ENCODE measurements around the gene FOXE1. TPM values are rescaled to one million over a fixed set of nuclear protein-coding genes. Genes with fewer than 3 reads are reported as not detected.

FOXE1 gene
- polyA plus RNA-seq, 1 of the 3 experiments (the other 2 are of a cell fraction): 0.03 TPM

- POLR2A ChIA-PET: no interaction called here
- H3K79me2 ChIP-seq (ENCODE audit: insufficient read depth): no peaks in the 10 kb centered on the region
- H3K36me3 ChIP-seq (replicated peaks in 1 of 2; ENCODE audit: control insufficient read depth in 1 of 2, insufficient read depth in 2 of 2, low read length in 1 of 2): no peaks in the 10 kb centered on the region
- H3K9me3 ChIP-seq: no peaks in the 10 kb centered on the region
- peaks cover 94% of the 10 kb centered on the region for H3K27me3 ChIP-seq (ENCODE audit: insufficient read depth)
- no peaks in the 10 kb centered on the region for H3F3A ChIP-seq (replicated peaks; ENCODE audit: insufficient read depth)
- H4K20me1 ChIP-seq (ENCODE audit: insufficient read depth): no peaks in the 10 kb centered on the region
- CTCF ChIA-PET: no interaction called here
- no peak overlapping the region for H3K27ac ChIP-seq (ENCODE audit: low read depth in 2 of 2, low read length in 1 of 2)
- H2AFZ ChIP-seq (ENCODE audit: low read depth): no peak overlapping the region
- no peaks in the 10 kb centered on the region; a peak in 1 of 4 replicates for H3K4me1 ChIP-seq (ENCODE audit: control insufficient read depth in 1 of 2, insufficient read depth in 2 of 2, low read depth in 1 of 2, low read length in 1 of 2)
- no peak overlapping the region for H3K4me3 ChIP-seq (ENCODE audit: low read depth in 2 of 2, low read length in 1 of 2)
- H3K9me2 ChIP-seq: no peaks in the 10 kb centered on the region
- H3K4me2 ChIP-seq: no peak overlapping the region
- H3K9ac ChIP-seq: no peak overlapping the region
- 23% methylated on average over 14 of the region's 24 CpGs for WGBS (ENCODE audit: low lambda C conversion rate)
- no peak for TF ChIP-seq SMC3 (IDR thresholded peaks at IDR 0.05; ENCODE audit: low read depth, low read length)
- 0 out of 2 replicates have a peak, but pooled peaks have one; percentile 10 for TF ChIP-seq EZH2phosphoT487 (IDR thresholded peaks at IDR 0.05; ENCODE audit: borderline replicate concordance, low read depth)
- no peak for DNase-seq
Observed at GRCh38 chr9:97852001-97852398, 1.0 kb upstream of the FOXE1 start.

- 25% methylated on average over 25 of the region's 34 CpGs for WGBS (ENCODE audit: low lambda C conversion rate)
- no peaks in the 10 kb centered on the region; a peak in 1 of 4 replicates for H3K4me1 ChIP-seq (ENCODE audit: control insufficient read depth in 1 of 2, insufficient read depth in 2 of 2, low read depth in 1 of 2, low read length in 1 of 2)
- H3K27me3 ChIP-seq (ENCODE audit: insufficient read depth): peaks cover 94% of the 10 kb centered on the region
- H2AFZ ChIP-seq (ENCODE audit: low read depth): no peak overlapping the region
- no peaks in the 10 kb centered on the region for H3K9me2 ChIP-seq
- no peak for TF ChIP-seq RCOR1 (IDR thresholded peaks at IDR 0.05; ENCODE audit: low read length)
- no peak for TF ChIP-seq JUND (IDR thresholded peaks at IDR 0.05)
- 0 out of 2 replicates have a peak, but pooled peaks have one; percentile 2 for TF ChIP-seq EZH2phosphoT487 (IDR thresholded peaks at IDR 0.05; ENCODE audit: borderline replicate concordance, low read depth)
- TF ChIP-seq MAX (IDR thresholded peaks at IDR 0.05; ENCODE audit: low read depth): no peak
- TF ChIP-seq USF2 (IDR thresholded peaks at IDR 0.05; ENCODE audit: borderline replicate concordance, low read depth, low read length): no peak
- no peak for TF ChIP-seq ELF1 (IDR thresholded peaks at IDR 0.05)
- TF ChIP-seq POLR2AphosphoS5 (IDR thresholded peaks at IDR 0.05; ENCODE audit: low read depth, low read length): no peak
- H3K4me3 ChIP-seq (ENCODE audit: low read depth in 2 of 2, low read length in 1 of 2): no peak overlapping the region
- H3F3A ChIP-seq (replicated peaks; ENCODE audit: insufficient read depth): no peaks in the 10 kb centered on the region
- ChIA-PET CTCF (interaction anchor here (1.1 kb wide), 1 partner anchor 49 kb away, joined by 3 read pairs; no protein-coding TSS in a partner anchor), POLR2A (no interaction called here)
- no peak overlapping the region for H3K9ac ChIP-seq
- H3K9me3 ChIP-seq: no peaks in the 10 kb centered on the region
- no peaks in the 10 kb centered on the region for H4K20me1 ChIP-seq (ENCODE audit: insufficient read depth)
- DNase-seq: no peak
- no peaks in the 10 kb centered on the region for H3K36me3 ChIP-seq (replicated peaks in 1 of 2; ENCODE audit: control insufficient read depth in 1 of 2, insufficient read depth in 2 of 2, low read length in 1 of 2)
- H3K4me2 ChIP-seq: peak overlapping the region; percentile 65; the same call in 1 of the 2 replicates
- no peak overlapping the region for H3K27ac ChIP-seq (ENCODE audit: low read depth in 2 of 2, low read length in 1 of 2)
- H3K79me2 ChIP-seq (ENCODE audit: insufficient read depth): no peaks in the 10 kb centered on the region
Observed at GRCh38 chr9:97852399-97853055, 499 bp upstream of the FOXE1 start.

Data from SK-N-SH (cell line).